Fibroblast of lung (primary cell): ENCODE measurements around the gene JDP2. TPM values are rescaled to one million over a fixed set of nuclear protein-coding genes. Genes with fewer than 3 reads are reported as not detected.

ENCODE experiments used
- DNase-seq, 2 donors: peaks; one replicate each; pipeline versions ENCODE4 v3.0.0 to v3.0.0-alpha.2; 2010; ENCODE audit warnings: low read depth in 2 of 2
- H2AFZ ChIP-seq: 2 replicates; pipeline ENCODE4 v1.5.1; 2012; ENCODE audit warnings: low read length, control low read depth, inconsistent platforms
- H3K27ac ChIP-seq: 2 replicates; pipeline ENCODE4 v1.5.1; 2011; ENCODE audit warnings: low read length, control low read depth; ENCODE audit not compliant: insufficient read depth
- H3K27me3 ChIP-seq: 2 replicates; pipeline ENCODE4 v1.5.1; 2011; ENCODE audit warnings: mild to moderate bottlenecking, low read length; ENCODE audit not compliant: control insufficient read depth, insufficient read depth
- H3K36me3 ChIP-seq: 2 replicates; pipeline ENCODE4 v1.5.1; 2011; ENCODE audit warnings: low read length; ENCODE audit not compliant: control insufficient read depth, insufficient read depth
- H3K4me1 ChIP-seq: 2 replicates; pipeline ENCODE4 v1.5.1; 2011; ENCODE audit warnings: low read length; ENCODE audit not compliant: control insufficient read depth, insufficient read depth; ENCODE audit errors: extremely low read depth
- H3K4me2 ChIP-seq: 2 replicates; pipeline ENCODE4 v1.5.1; 2011; ENCODE audit warnings: low read length, control low read depth; ENCODE audit not compliant: insufficient read depth; ENCODE audit errors: extremely low read depth
- H3K4me3 ChIP-seq, 4 experiments: fragments of 200-600 bp in 1 of 4; sonication (generic) in 1 of 4; replicated peaks in 1 of 4; 2 replicates each; pipeline ENCODE4 v1.5.1; 2011 to 2016; ENCODE audit warnings: low read length in 4 of 4, low read depth in 3 of 4, mild to moderate bottlenecking in 3 of 4, control low read depth in 2 of 4, inconsistent platforms in 1 of 4, mixed read lengths in 1 of 4; ENCODE audit not compliant: insufficient read depth in 1 of 4; ENCODE audit errors: control extremely low read depth in 1 of 4
- H3K79me2 ChIP-seq: 2 replicates; pipeline ENCODE4 v1.5.1; 2012; ENCODE audit warnings: mild to moderate bottlenecking, low read length, inconsistent platforms; ENCODE audit not compliant: control insufficient read depth, insufficient read depth
- H3K9ac ChIP-seq: 2 replicates; pipeline ENCODE4 v1.5.1; 2011; ENCODE audit warnings: mild to moderate bottlenecking, low read length, control low read depth; ENCODE audit not compliant: insufficient read depth
- H3K9me3 ChIP-seq: 2 replicates; pipeline ENCODE4 v1.5.1; 2012; ENCODE audit warnings: low read depth, low read length; ENCODE audit not compliant: control insufficient read depth, insufficient read depth
- H4K20me1 ChIP-seq: 2 replicates; pipeline ENCODE4 v1.5.1; 2011; ENCODE audit warnings: low read length; ENCODE audit not compliant: control insufficient read depth, insufficient read depth; ENCODE audit errors: extremely low read depth
- EZH2 ChIP-seq: IDR thresholded peaks from 2 replicates; pipeline ENCODE4 v1.5.1; 2012; ENCODE audit warnings: low read length, control low read depth, mild to moderate bottlenecking; ENCODE audit errors: missing control alignments
- polyA plus RNA-seq, 2 donors: library from polyadenylated mRNA; depleted of rRNA in 1 of 2; stranded (reverse) in 1 of 2; unstranded in 1 of 2; fragments of >200 nt; gene quantifications; 2 replicates each; pipeline ENCODE4 v1.2.1, GENCODE V29; 2011 to 2012; ENCODE audit warnings: missing spikeins in 1 of 2
- total RNA-seq: library from RNA; depleted of rRNA; stranded (reverse); fragments of >200 nt; gene quantifications from 2 replicates; pipeline ENCODE4 v1.2.1, GENCODE V29; 2014
- TF ChIP-seq, protein P1 (sequence below), 2 donors: IDR thresholded peaks in 1 of 2; conservative IDR thresholded peaks in 1 of 2; 1 replicate in 1 of 2; 2 replicates in 1 of 2; pipeline ENCODE4 v1.5.1; 2011 to 2012; ENCODE audit warnings: low read length in 2 of 2, control low read depth in 1 of 2, inconsistent platforms in 1 of 2, low read depth in 1 of 2, mild to moderate bottlenecking in 1 of 2

Gene JDP2
- total and polyA plus RNA-seq, 2 donors (not counting 1 experiment from before 2014, with no cell fraction given): 40.8 to 95.3 TPM

DNA sequence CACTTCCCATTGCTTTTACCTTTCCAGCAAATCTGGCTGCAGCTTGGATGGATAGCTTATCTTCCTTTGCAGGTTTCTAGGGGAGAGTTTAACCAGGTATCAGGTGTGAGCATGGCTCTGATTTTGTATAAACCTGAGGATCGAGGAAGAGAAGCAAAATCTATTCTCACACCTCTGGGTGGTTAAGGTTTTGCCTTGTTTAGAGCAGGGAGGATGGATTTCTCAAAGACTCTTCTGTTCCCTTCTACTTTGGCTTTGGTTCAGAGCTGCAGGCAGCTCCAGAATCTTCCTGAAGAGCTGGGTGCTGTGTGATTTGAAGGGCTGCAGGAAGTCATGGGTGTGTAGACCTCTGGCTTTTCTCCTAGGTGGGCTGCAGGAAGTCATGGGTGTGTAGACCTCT, 1.7 kb downstream of the JDP2 start:
- Histone ChIP-seq H3K4me3 (peak overlapping the region; percentile 74 to 85 (median 77)), H3K27ac (no peak overlapping the region), H3K9ac (no peak overlapping the region), H3K4me2 (peak overlapping the region; percentile 92), H2AFZ (no peak overlapping the region), H3K4me1 (peaks cover 6% of the 10 kb centered on the region), H4K20me1 (no peaks in the 10 kb centered on the region), H3K79me2 (peaks cover 32% of the 10 kb centered on the region), H3K9me3 (no peaks in the 10 kb centered on the region), H3K27me3 (no peaks in the 10 kb centered on the region), H3K36me3 (peaks cover 8% of the 10 kb centered on the region)
- DNase-seq: no peak
- TF ChIP-seq, protein P1, sequence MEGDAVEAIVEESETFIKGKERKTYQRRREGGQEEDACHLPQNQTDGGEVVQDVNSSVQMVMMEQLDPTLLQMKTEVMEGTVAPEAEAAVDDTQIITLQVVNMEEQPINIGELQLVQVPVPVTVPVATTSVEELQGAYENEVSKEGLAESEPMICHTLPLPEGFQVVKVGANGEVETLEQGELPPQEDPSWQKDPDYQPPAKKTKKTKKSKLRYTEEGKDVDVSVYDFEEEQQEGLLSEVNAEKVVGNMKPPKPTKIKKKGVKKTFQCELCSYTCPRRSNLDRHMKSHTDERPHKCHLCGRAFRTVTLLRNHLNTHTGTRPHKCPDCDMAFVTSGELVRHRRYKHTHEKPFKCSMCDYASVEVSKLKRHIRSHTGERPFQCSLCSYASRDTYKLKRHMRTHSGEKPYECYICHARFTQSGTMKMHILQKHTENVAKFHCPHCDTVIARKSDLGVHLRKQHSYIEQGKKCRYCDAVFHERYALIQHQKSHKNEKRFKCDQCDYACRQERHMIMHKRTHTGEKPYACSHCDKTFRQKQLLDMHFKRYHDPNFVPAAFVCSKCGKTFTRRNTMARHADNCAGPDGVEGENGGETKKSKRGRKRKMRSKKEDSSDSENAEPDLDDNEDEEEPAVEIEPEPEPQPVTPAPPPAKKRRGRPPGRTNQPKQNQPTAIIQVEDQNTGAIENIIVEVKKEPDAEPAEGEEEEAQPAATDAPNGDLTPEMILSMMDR (conservative IDR thresholded peaks at IDR 0.05 in 1 of 2, IDR thresholded peaks at IDR 0.05 in 1 of 2; ENCODE audit: low read depth in 1 of 2, low read length in 2 of 2): no peak
- TF ChIP-seq EZH2: no peak

DNA sequence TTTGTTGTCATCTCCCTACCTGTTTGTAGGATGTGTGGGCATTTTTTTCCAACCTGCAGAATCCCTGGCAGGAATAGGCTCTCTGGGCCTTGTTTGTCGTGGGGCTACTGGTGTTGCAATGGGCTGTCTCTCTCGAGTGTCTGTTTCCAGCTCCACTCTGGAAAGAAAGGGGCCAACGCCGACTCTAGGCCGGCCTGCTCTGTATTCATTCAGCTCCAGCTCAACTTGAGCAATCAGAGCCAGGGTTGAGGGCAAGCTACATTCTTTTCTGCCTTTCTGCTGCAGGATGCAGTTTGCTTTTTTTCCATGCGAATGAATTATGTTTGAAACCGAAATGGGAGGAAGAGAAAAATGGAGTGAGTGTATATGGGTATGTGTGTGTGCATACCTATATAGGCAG, 2.3 kb downstream of the JDP2 start:
- Histone ChIP-seq H3K79me2 (peaks cover 32% of the 10 kb centered on the region), H3K9ac (no peak overlapping the region)

DNA sequence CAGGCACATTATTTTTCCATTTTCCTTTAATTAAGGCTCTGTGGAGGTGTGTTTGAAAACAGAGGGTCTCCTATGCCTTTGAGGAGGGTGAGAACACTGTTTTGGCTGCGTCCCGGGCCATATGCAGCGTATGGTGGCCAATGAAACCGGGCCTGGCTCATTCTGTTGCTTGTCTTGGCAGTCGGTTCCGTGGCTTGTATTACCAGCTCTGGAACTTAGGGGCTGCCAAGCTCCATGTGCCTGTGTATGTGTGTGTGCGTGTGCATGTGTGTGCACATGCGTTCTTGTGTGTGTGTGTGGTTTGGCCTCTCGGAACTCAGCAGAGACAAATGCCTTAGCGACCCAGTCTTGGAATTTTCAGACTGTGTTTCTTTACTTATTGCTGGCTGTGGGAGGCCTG, 2.7 kb downstream of the JDP2 start:
- H3K4me3 ChIP-seq: peak overlapping the region; percentile 34 to 85 (median 58)
- no peak overlapping the region for H2AFZ ChIP-seq
- H3K9me3 ChIP-seq: no peaks in the 10 kb centered on the region
- peak; percentile 50 to 80 for DNase-seq
- peaks cover 10% of the 10 kb centered on the region for H3K36me3 ChIP-seq
- peaks cover 6% of the 10 kb centered on the region for H3K4me1 ChIP-seq
- no peaks in the 10 kb centered on the region for H4K20me1 ChIP-seq
- H3K4me2 ChIP-seq: peak overlapping the region; percentile 92
- H3K27me3 ChIP-seq: no peaks in the 10 kb centered on the region
- TF ChIP-seq EZH2: no peak
- TF ChIP-seq, protein P1 (conservative IDR thresholded peaks at IDR 0.05 in 1 of 2, IDR thresholded peaks at IDR 0.05 in 1 of 2; ENCODE audit: low read depth in 1 of 2, low read length in 2 of 2): peak in 1 of 2 donors; percentile 26
- H3K27ac ChIP-seq: peak overlapping the region; percentile 24
- H3K9ac ChIP-seq: no peak overlapping the region
- peaks cover 32% of the 10 kb centered on the region for H3K79me2 ChIP-seq

More for the DNA sequence above, 2.3 kb downstream of the JDP2 start:
- Histone ChIP-seq H3K27me3 (no peaks in the 10 kb centered on the region), H3K9me3 (no peaks in the 10 kb centered on the region), H3K36me3 (peaks cover 8% of the 10 kb centered on the region), H3K4me3 (peak overlapping the region; percentile 34 to 85 (median 58)), H3K27ac (no peak overlapping the region), H4K20me1 (no peaks in the 10 kb centered on the region), H2AFZ (no peak overlapping the region), H3K4me2 (peak overlapping the region; percentile 92), H3K4me1 (peaks cover 6% of the 10 kb centered on the region)
- peak; percentile 29 to 72 for DNase-seq
- TF ChIP-seq, protein P1 (conservative IDR thresholded peaks at IDR 0.05 in 1 of 2, IDR thresholded peaks at IDR 0.05 in 1 of 2; ENCODE audit: low read depth in 1 of 2, low read length in 2 of 2): no peak
- no peak for TF ChIP-seq EZH2
